ENCODE measurements around the gene NPPA. TPM values are rescaled to one million over a fixed set of nuclear protein-coding genes. Genes with fewer than 3 reads are reported as not detected.

NPPA gene
- total RNA-seq, 1 experiment from 2014 or later = not detected

GRCh38 chr1:11857164-11857851 lies 9.7 kb upstream of the NPPA start:
- no CpG with 5 or more reads among the region's 10 CpGs for WGBS (ENCODE audit: extremely low coverage, insufficient read length, low lambda C conversion rate)
- no peak for DNase-seq
- no peaks in the 10 kb centered on the region for H3K36me3 Mint-ChIP-seq (ENCODE audit: insufficient read depth in 1 of 3, low read depth in 3 of 3)

More at GRCh38 chr1:11857164-11857851, 9.7 kb upstream of the NPPA start:
- H4K20me1 ChIP-seq (ENCODE audit: control insufficient read depth, insufficient read depth, insufficient read length) = no peaks in the 10 kb centered on the region
- no peak overlapping the region for H2BK120ac ChIP-seq (ENCODE audit: low read depth, low read length, poor library complexity, severe bottlenecking)
- Mint-ChIP-seq H3K4me3 (no peak overlapping the region), H3K9me3 (no peaks in the 10 kb centered on the region), H3K4me1 (peaks cover 6 to 15% of the 10 kb centered on the region in 2 experiments; a peak in 3 of 4 replicates), H3K27ac (no peak overlapping the region), H3K27me3 (ENCODE audit: low read depth) (peaks cover 68% of the 10 kb centered on the region)
- H3K23ac ChIP-seq (ENCODE audit: insufficient read length, low read depth, low read length) = no peak overlapping the region
- no peaks in the 10 kb centered on the region for H3K9me3 ChIP-seq (ENCODE audit: control insufficient read depth, low read depth, low read length)
- no peak overlapping the region for H2AK5ac ChIP-seq (ENCODE audit: insufficient read length, low read length)
- H4K91ac ChIP-seq (ENCODE audit: insufficient read length, low read depth, low read length) = no peak overlapping the region
- no peaks in the 10 kb centered on the region for H3K79me2 ChIP-seq (ENCODE audit: insufficient read depth, low read length)
- no peak overlapping the region for H3K4me2 ChIP-seq (ENCODE audit: insufficient read depth, insufficient read length, low read length)
- H3K79me1 ChIP-seq (ENCODE audit: insufficient read depth, low read depth, low read length, poor library complexity, severe bottlenecking) = no peaks in the 10 kb centered on the region
- no peak overlapping the region for H2AFZ ChIP-seq (ENCODE audit: low read length)
- no peak overlapping the region for H2BK12ac ChIP-seq (ENCODE audit: insufficient read length, low read depth, low read length)
- H3K27ac ChIP-seq (ENCODE audit: insufficient read length, low read depth, low read length) = no peak overlapping the region
- H3K4ac ChIP-seq (ENCODE audit: low read depth, low read length) = no peak overlapping the region
- no peaks in the 10 kb centered on the region for H3K23me2 ChIP-seq (ENCODE audit: insufficient read length, low read depth, low read length, poor library complexity, severe bottlenecking)
- no peak overlapping the region for H4K8ac ChIP-seq (replicated peaks; ENCODE audit: insufficient read length, low read depth, low read length)
- H2BK5ac ChIP-seq (ENCODE audit: insufficient read length, low read length) = no peak overlapping the region
- H2BK15ac ChIP-seq (ENCODE audit: low read depth, low read length) = no peak overlapping the region
- H2BK20ac ChIP-seq (ENCODE audit: low read depth, low read length, poor library complexity, severe bottlenecking) = no peak overlapping the region
- TF ChIP-seq CTCF (conservative IDR thresholded peaks at IDR 0.05) = no peak
- no peak overlapping the region for H3K56ac ChIP-seq (ENCODE audit: insufficient read length, low read depth, low read length)
- no peak overlapping the region for H3K14ac ChIP-seq (ENCODE audit: insufficient read depth, low read length)
- H3K18ac ChIP-seq (ENCODE audit: insufficient read length, low read depth, low read length) = no peak overlapping the region
- no peak overlapping the region for H3T11ph ChIP-seq (ENCODE audit: low read length)
- H3K4me1 ChIP-seq (ENCODE audit: insufficient read depth, low read length) = no peaks in the 10 kb centered on the region
- no peak overlapping the region for H3K9ac ChIP-seq (ENCODE audit: extremely low read depth, insufficient read length, low read length)
- H4K5ac ChIP-seq (ENCODE audit: insufficient read length, low read depth, low read length) = no peak overlapping the region
- H3K27me3 ChIP-seq (ENCODE audit: insufficient read depth, low read length) = no peaks in the 10 kb centered on the region; the same call in 1 of the 2 replicates

Data from H9 (cell line).